ENCODE results near the gene WDR93.

- TF ChIP-seq, protein P1, sequence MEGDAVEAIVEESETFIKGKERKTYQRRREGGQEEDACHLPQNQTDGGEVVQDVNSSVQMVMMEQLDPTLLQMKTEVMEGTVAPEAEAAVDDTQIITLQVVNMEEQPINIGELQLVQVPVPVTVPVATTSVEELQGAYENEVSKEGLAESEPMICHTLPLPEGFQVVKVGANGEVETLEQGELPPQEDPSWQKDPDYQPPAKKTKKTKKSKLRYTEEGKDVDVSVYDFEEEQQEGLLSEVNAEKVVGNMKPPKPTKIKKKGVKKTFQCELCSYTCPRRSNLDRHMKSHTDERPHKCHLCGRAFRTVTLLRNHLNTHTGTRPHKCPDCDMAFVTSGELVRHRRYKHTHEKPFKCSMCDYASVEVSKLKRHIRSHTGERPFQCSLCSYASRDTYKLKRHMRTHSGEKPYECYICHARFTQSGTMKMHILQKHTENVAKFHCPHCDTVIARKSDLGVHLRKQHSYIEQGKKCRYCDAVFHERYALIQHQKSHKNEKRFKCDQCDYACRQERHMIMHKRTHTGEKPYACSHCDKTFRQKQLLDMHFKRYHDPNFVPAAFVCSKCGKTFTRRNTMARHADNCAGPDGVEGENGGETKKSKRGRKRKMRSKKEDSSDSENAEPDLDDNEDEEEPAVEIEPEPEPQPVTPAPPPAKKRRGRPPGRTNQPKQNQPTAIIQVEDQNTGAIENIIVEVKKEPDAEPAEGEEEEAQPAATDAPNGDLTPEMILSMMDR (IDR thresholded peaks at IDR 0.05), result no peak
- TF ChIP-seq POLR2A (IDR thresholded peaks at IDR 0.05), result no peak
Observed at GRCh38 chr15:89659295-89659694, 31.3 kb upstream of the WDR93 start.
